ENCODE results near the gene IRF7. TPM values are rescaled to one million over a fixed set of nuclear protein-coding genes. Genes with fewer than 3 reads are reported as not detected.

Gene IRF7
- total RNA-seq, 1 experiment from 2014 or later = 10.1 TPM

- H3K9me3 ChIP-seq = no peaks in the 10 kb centered on the region
- H3K36me3 ChIP-seq = no peaks in the 10 kb centered on the region; the same call in none of the 2 replicates
- H3K27me3 ChIP-seq = no peaks in the 10 kb centered on the region
- peak overlapping the region; percentile 86 for H3K4me3 ChIP-seq
- DNase-seq = peak; percentile 97
Observed at GRCh38 chr11:568306-569157, 47.2 kb downstream of the IRF7 start.

DNA sequence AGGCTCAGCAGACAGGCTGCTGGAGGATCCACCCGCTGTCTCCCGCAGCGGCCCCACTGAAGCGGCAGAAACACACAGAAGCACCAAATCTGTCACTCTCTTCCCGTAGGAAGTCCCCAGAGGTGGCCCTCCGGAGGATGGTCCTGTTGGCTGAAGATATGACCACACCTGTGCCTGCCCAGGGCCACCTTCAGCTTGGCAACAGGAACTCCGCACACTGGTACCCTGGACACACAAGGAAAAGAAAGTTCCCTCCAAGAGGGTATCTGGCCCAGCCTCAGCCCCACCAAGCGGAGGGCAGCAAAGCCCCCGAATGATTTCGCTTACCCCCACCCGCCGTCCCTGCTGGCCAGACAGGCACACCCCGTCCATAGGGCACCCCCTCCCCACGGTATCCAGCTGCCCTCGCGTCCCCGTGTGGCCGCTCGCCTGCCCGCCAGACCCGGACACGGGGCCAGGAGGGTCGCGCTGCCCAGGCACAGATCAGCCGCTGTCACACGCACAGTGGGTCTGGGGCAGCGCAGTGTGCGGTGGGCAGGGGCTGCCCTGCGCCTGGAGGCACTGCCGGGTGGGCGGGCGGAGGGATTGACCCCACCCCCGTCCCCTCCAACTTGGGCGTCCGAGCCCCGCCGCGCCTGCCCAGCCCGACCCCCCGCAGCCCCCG lies 48.0 kb downstream of the IRF7 start:
- no peak for DNase-seq
- Histone ChIP-seq H3K4me3 (peak overlapping the region; percentile 67), H3K27me3 (no peaks in the 10 kb centered on the region), H3K9me3 (no peaks in the 10 kb centered on the region), H3K36me3 (no peaks in the 10 kb centered on the region; the same call in none of the 2 replicates)

DNA sequence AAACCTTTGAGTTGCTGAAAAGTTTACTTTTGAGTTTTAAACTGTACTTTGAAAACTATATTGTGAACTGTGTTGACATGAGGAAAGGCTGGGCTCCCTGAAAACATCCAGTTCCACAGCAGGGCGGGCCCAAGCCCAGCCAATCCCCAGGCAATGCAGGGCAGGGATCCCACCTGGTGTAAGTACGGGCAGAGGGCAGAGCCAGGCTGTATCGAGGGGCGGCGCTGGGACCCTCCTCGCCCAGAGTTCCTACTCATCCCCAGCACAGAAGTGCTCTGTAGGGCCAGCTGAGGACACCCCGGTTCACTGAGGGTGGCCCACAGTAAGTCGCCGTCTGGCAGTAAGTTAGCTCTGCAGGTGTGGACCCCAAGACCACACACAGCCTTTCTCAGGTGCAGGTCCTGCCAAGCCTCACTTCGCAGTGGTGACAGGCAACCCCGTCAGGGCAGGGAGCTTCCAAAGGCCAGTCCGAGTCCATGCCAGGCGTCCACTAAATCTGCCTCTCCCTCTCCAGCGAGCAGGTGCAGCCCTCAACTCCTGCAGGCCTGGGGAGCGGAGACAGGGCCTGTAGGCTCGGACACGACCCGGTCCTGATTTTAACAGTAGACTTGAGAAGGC lies 48.6 kb downstream of the IRF7 start:
- no peak for DNase-seq
- Histone ChIP-seq H3K4me3 (peak overlapping the region; percentile 67), H3K27me3 (no peaks in the 10 kb centered on the region), H3K36me3 (no peaks in the 10 kb centered on the region; the same call in none of the 2 replicates), H3K9me3 (no peaks in the 10 kb centered on the region)

DNA sequence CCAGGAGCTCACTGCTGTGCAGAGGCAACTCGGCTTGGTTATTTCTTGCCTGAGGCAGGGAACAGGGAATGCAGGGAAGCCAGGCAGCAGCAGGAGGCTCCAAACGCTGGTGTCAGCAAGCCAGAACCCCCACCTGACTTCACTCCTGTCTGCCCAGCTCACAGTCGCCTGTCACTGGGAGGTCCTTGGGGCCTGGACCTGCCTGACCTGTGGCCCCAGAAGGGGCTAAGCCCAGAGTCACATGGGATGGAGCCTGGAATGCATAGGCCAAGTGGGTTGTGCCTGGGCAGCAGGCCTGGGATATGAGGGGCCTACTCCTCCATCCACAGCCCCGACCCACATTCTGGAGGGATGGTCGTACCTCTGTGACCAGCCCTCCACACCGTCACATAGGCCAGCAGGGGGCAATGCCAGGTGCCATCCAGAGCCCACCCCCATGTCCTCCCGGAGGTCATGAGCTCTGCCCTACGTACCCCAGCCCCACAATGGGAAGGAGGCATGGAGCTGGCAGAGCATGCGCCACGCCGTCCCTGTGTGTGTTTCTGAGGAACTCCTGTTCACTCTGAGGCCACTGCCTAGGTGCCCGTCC lies 49.7 kb downstream of the IRF7 start:
- Histone ChIP-seq H3K36me3 (no peaks in the 10 kb centered on the region; the same call in none of the 2 replicates), H3K27me3 (no peaks in the 10 kb centered on the region), H3K9me3 (no peaks in the 10 kb centered on the region), H3K4me3 (no peak overlapping the region)
- no peak for DNase-seq

- H3K9me3 ChIP-seq = no peaks in the 10 kb centered on the region
- no peak overlapping the region for H3K4me3 ChIP-seq
- no peaks in the 10 kb centered on the region; the same call in none of the 2 replicates for H3K36me3 ChIP-seq
- no peak for DNase-seq
- no peaks in the 10 kb centered on the region for H3K27me3 ChIP-seq
Observed at GRCh38 chr11:563812-564578, 51.8 kb downstream of the IRF7 start.

DNA sequence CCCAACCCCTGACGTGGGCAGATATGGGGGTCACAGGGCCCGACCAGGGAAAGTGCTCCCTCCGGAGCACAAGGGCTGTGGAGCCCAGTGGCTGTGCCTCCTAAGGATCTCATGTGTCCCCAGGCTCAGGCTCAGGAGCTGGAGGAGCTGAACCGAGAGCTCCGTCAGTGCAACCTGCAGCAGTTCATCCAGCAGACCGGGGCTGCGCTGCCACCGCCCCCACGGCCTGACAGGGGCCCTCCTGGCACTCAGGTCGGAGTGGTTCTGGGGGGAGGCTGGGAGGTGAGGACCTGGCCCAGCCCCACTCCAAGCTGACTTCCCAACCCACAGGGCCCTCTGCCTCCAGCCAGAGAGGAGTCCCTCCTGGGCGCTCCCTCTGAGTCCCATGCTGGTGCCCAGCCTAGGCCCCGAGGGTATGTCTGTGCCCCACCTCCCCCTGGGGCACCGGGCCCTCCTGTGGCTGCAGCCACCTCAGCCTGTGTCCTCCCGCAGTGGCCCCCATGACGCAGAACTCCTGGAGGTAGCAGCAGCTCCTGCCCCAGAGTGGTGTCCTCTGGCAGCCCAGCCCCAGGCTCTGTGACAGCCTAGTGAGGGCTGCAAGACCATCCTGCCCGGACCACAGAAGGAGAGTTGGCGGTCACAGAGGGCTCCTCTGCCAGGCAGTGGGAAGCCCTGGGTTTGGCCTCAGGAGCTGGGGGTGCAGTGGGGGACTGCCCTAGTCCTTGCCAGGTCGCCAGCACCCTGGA lies 52.5 kb downstream of the IRF7 start:
- Histone ChIP-seq H3K27me3 (no peaks in the 10 kb centered on the region), H3K4me3 (no peak overlapping the region), H3K36me3 (no peaks in the 10 kb centered on the region; the same call in none of the 2 replicates), H3K9me3 (no peaks in the 10 kb centered on the region)
- DNase-seq = no peak

Other genes starting within 250 kb of the IRF7 start
- gene B4GALNT4, start 246.5 kb downstream of the IRF7 start, total RNA-seq (2014; rRNA removed; shearing (Covaris generic); ENCODE audit: low replicate concordance) = 27.5 and 49.8 TPM in 2 replicates
- 7.6 and 24.1 TPM in 2 replicates for gene PKP3, start 221.7 kb downstream of the IRF7 start, total RNA-seq (2014; rRNA removed; shearing (Covaris generic); ENCODE audit: low replicate concordance)
- gene SIGIRR, start 201.0 kb downstream of the IRF7 start, total RNA-seq (2014; rRNA removed; shearing (Covaris generic); ENCODE audit: low replicate concordance) = 28.8 and 89.5 TPM in 2 replicates
- not detected in 2 replicates for gene ANO9, start 173.9 kb downstream of the IRF7 start, total RNA-seq (2014; rRNA removed; shearing (Covaris generic); ENCODE audit: low replicate concordance)
- gene PTDSS2, start 165.7 kb downstream of the IRF7 start, total RNA-seq (2014; rRNA removed; shearing (Covaris generic); ENCODE audit: low replicate concordance) = 30.2 and 43.3 TPM in 2 replicates
- 556 and 832 TPM in 2 replicates for gene RNH1, start 108.7 kb downstream of the IRF7 start, total RNA-seq (2014; rRNA removed; shearing (Covaris generic); ENCODE audit: low replicate concordance)
- 78.8 and 207 TPM in 2 replicates for gene HRAS, start 80.4 kb downstream of the IRF7 start, total RNA-seq (2014; rRNA removed; shearing (Covaris generic); ENCODE audit: low replicate concordance)
- gene LRRC56, start 78.4 kb downstream of the IRF7 start, total RNA-seq (2014; rRNA removed; shearing (Covaris generic); ENCODE audit: low replicate concordance) = 0.63 TPM in 1 of 2 replicates, not detected in the other
- 0.20 and 0.30 TPM in 2 replicates for gene LMNTD2, start 55.2 kb downstream of the IRF7 start, total RNA-seq (2014; rRNA removed; shearing (Covaris generic); ENCODE audit: low replicate concordance)
- gene RASSF7, start 55.0 kb downstream of the IRF7 start, total RNA-seq (2014; rRNA removed; shearing (Covaris generic); ENCODE audit: low replicate concordance) = 3.0 and 25.8 TPM in 2 replicates
- gene PHRF1, start 39.5 kb downstream of the IRF7 start, total RNA-seq (2014; rRNA removed; shearing (Covaris generic); ENCODE audit: low replicate concordance) = 35.4 and 55.2 TPM in 2 replicates
- gene CDHR5, start 9.0 kb upstream of the IRF7 start, total RNA-seq (2014; rRNA removed; shearing (Covaris generic); ENCODE audit: low replicate concordance) = not detected in 2 replicates
- gene SCT, start 11.2 kb upstream of the IRF7 start, total RNA-seq (2014; rRNA removed; shearing (Covaris generic); ENCODE audit: low replicate concordance) = not detected in 2 replicates
- gene DRD4, start 21.3 kb upstream of the IRF7 start, total RNA-seq (2014; rRNA removed; shearing (Covaris generic); ENCODE audit: low replicate concordance) = not detected in 2 replicates
- gene DEAF1, start 79.3 kb upstream of the IRF7 start, total RNA-seq (2014; rRNA removed; shearing (Covaris generic); ENCODE audit: low replicate concordance) = 14.8 and 34.6 TPM in 2 replicates
- 32.4 and 98.7 TPM in 2 replicates for gene TMEM80, start 79.9 kb upstream of the IRF7 start, total RNA-seq (2014; rRNA removed; shearing (Covaris generic); ENCODE audit: low replicate concordance)
- gene EPS8L2, start 90.3 kb upstream of the IRF7 start, total RNA-seq (2014; rRNA removed; shearing (Covaris generic); ENCODE audit: low replicate concordance) = 10.7 and 23.4 TPM in 2 replicates
- gene TALDO1, start 131.5 kb upstream of the IRF7 start, total RNA-seq (2014; rRNA removed; shearing (Covaris generic); ENCODE audit: low replicate concordance) = 200 and 209 TPM in 2 replicates
- 46.1 and 80.1 TPM in 2 replicates for gene GATD1, start 161.5 kb upstream of the IRF7 start, total RNA-seq (2014; rRNA removed; shearing (Covaris generic); ENCODE audit: low replicate concordance)
- not detected in 2 replicates for gene CEND1, start 174.1 kb upstream of the IRF7 start, total RNA-seq (2014; rRNA removed; shearing (Covaris generic); ENCODE audit: low replicate concordance)
- gene SLC25A22, start 182.3 kb upstream of the IRF7 start, total RNA-seq (2014; rRNA removed; shearing (Covaris generic); ENCODE audit: low replicate concordance) = 28.6 and 31.3 TPM in 2 replicates
- 4.9 and 10.8 TPM in 2 replicates for gene PIDD1, start 189.3 kb upstream of the IRF7 start, total RNA-seq (2014; rRNA removed; shearing (Covaris generic); ENCODE audit: low replicate concordance)
- 770 and 1,105 TPM in 2 replicates for gene RPLP2, start 194.0 kb upstream of the IRF7 start, total RNA-seq (2014; rRNA removed; shearing (Covaris generic); ENCODE audit: low replicate concordance)
- 4.2 and 12.4 TPM in 2 replicates for gene PNPLA2, start 203.0 kb upstream of the IRF7 start, total RNA-seq (2014; rRNA removed; shearing (Covaris generic); ENCODE audit: low replicate concordance)
- gene CRACR2B, start 212.0 kb upstream of the IRF7 start, total RNA-seq (2014; rRNA removed; shearing (Covaris generic); ENCODE audit: low replicate concordance) = not detected in 2 replicates
- 1,173 and 1,451 TPM in 2 replicates for gene CD151, start 217.0 kb upstream of the IRF7 start, total RNA-seq (2014; rRNA removed; shearing (Covaris generic); ENCODE audit: low replicate concordance)
- gene POLR2L, start 226.6 kb upstream of the IRF7 start, total RNA-seq (2014; rRNA removed; shearing (Covaris generic); ENCODE audit: low replicate concordance) = 9.7 and 190 TPM in 2 replicates
- gene TSPAN4, start 226.9 kb upstream of the IRF7 start, total RNA-seq (2014; rRNA removed; shearing (Covaris generic); ENCODE audit: low replicate concordance) = 222 and 399 TPM in 2 replicates